GM10266 (cell line): ENCODE data around the gene SYNE4.
"Not testable (repeated sequence)": the region's sequence is repeated elsewhere in the genome, so short reads cannot be mapped to it uniquely, and the experiment has no call there.

Experiments
- DNase-seq: peaks from one replicate; pipeline ENCODE4 v3.0.0; 2012; ENCODE audit errors: extremely low spot score
- CTCF ChIP-seq: IDR thresholded peaks from 2 replicates; pipeline ENCODE4 v1.5.1; 2012; ENCODE audit warnings: mild to moderate bottlenecking, low read depth; ENCODE audit not compliant: control insufficient read depth, insufficient read depth; ENCODE audit errors: missing control alignments

Gene SYNE4

GRCh38 chr19:35958660-35959039, 50.0 kb downstream of the SYNE4 start:
- DNase-seq: no peak
- no peak for TF ChIP-seq CTCF

- not testable (repeated sequence) for DNase-seq
Measured at GRCh38 chr19:35957411-35957810, 51.2 kb downstream of the SYNE4 start.

GRCh38 chr19:35955881-35956634, 52.6 kb downstream of the SYNE4 start:
- no peak for DNase-seq

More at GRCh38 chr19:35955881-35956634, 52.6 kb downstream of the SYNE4 start:
- TF ChIP-seq CTCF: no peak
